Measurements from ENCODE around the gene PCNX3.
A peak's percentile ranks its signal among the peaks of the same experiment; 100 is the strongest.

Gene PCNX3

DNA sequence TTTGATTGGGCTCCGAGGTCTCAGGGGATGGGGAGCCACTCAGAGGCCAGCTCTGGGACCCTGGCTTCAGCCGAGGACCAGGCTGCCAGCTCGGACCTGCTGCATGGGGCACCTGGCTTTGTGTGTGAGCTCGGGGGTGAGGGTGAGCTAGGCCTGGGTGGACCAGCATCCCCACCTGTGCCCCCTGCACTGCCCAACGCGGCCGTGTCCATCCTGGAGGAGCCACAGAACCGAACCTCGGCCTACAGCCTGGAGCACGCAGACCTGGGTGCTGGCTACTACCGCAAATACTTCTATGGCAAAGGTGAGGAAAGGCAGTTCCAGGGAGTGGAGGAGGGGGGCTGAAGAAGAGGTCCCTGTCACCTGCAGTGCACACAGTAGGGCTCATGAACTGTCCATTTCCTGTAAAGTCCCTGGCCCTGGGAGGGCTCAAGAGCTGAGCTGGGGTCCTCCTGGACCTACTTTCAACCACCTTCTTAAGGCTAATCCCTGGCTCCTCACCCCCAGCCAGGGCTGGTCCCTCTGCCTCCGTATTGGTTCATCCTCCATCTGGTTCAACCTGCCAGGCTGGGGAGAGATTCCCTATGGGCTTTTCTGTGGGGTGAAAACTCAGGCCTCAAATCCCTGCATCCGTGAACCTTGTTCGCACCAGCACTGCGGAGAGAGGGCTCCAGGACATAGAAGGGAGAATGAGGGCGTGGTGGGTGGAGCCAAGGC is 25.9 kb downstream of the PCNX3 start:
- no peak for DNase-seq

DNA sequence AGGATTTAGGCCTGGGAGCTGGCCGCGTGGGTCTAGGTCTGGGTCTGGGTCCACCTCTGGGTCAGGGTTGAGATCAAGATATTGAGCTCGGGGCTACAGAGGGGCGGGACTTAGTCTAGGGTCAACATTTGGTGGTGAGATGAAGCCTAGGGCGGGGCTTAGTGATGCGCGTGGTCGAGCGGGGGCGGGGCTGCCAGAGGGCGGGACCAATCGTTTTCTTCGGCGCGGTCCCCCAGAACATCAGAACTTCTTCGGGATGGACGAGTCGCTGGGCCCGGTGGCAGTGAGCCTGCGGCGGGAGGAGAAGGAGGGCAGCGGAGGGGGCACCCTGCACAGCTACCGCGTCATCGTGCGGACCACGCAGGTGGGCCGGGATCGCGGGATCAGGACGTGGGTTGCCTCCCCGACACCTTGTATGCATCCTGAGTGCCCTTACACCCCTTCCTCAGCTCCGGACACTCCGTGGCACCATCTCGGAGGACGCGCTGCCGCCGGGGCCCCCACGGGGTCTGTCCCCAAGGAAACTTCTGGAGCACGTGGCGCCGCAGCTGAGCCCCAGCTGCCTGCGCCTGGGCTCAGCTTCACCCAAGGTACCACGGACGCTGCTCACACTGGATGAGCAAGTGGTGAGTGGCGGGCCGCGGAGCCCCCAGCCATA is 26.6 kb downstream of the PCNX3 start:
- peak in 1 of 2 donors; percentile 23 for DNase-seq

DNA sequence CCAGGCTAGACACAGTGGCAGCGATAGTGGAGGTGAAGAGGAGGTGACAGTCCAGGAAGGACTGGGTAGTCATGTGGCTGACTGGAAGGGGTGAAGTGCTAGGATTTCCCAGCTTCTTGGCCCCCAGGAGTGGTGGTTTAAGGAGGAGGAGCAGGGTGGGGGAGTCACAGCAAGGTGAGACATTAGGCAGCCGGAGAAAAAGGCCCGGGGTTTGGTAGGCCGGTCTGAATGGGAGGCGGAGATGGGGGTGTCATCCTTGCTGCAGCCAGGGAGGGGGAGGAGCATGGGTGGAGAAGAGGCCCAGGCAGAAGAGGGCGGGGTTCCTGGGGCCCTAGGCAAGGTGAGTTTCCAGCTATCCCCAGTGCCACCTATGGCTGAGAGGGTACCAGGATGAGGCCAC is 28.4 kb downstream of the PCNX3 start:
- no peak for DNase-seq

- no peak for DNase-seq
Measured at GRCh38 chr11:65644837-65645236, 29.3 kb downstream of the PCNX3 start.

DNA sequence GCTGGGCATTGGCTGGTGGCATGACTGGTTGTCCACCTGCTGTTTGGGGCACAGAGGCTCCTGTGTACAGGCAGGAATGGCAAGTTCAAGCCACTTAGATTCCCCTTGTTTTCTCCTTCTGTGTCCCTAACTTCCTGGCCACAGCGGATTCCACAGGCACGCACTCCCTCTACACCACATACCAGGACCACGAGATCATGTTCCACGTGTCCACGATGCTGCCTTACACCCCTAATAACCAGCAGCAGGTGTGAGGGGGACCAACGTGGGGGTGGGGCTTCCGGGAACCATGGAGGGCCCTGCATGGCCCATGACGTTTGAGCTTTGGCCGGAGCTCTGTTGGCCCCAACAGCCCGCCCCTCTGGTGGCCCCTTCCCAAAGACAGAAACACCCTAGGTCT is 30.1 kb downstream of the PCNX3 start:
- DNase-seq: no peak

DNA sequence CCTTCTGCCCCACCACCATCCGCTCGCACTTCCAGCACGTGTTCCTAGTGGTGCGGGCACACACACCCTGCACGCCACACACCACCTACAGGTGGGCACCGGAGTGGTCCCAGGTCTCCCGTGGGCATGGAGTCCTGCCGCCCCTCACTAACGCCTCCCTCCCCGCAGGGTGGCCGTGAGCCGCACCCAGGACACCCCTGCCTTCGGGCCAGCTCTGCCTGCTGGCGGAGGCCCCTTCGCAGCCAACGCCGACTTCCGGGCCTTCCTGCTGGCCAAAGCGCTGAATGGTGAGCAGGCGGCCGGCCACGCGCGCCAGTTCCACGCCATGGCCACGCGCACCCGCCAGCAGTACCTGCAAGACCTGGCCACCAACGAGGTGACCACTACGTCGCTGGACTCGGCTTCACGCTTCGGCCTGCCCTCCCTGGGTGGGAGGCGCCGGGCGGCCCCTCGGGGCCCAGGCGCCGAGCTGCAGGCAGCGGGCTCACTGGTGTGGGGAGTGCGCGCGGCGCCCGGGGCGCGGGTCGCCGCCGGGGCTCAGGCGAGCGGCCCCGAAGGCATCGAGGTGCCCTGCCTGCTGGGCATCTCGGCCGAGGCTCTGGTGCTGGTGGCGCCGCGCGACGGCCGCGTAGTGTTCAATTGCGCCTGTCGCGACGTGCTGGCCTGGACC is 30.8 kb downstream of the PCNX3 start:
- no peak for DNase-seq

- no peak for DNase-seq
Measured at GRCh38 chr11:65646958-65647701, 31.6 kb downstream of the PCNX3 start.

DNA sequence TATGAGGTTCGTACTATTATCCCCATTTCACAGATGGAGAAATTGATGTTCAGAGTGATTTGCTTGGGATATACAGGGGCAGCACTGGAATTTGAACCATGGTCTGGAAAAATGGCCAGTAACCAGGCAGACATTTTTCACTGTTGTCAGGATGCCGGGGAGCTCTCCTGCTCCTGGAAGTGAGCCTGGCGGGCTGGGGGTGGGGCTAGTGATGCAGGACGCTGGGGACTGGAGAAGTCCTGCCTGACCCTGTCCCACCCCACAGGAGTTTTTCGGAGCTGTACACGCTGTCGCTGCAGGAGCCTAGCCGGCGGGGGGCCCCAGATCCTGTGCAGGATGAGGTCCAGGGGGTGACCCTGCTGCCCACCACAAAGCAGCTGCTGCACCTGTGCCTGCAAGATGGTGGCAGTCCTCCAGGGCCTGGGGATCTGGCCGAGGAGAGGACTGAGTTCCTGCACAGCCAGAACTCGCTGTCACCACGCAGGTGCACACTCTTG is 33.5 kb downstream of the PCNX3 start:
- DNase-seq: no peak

DNA sequence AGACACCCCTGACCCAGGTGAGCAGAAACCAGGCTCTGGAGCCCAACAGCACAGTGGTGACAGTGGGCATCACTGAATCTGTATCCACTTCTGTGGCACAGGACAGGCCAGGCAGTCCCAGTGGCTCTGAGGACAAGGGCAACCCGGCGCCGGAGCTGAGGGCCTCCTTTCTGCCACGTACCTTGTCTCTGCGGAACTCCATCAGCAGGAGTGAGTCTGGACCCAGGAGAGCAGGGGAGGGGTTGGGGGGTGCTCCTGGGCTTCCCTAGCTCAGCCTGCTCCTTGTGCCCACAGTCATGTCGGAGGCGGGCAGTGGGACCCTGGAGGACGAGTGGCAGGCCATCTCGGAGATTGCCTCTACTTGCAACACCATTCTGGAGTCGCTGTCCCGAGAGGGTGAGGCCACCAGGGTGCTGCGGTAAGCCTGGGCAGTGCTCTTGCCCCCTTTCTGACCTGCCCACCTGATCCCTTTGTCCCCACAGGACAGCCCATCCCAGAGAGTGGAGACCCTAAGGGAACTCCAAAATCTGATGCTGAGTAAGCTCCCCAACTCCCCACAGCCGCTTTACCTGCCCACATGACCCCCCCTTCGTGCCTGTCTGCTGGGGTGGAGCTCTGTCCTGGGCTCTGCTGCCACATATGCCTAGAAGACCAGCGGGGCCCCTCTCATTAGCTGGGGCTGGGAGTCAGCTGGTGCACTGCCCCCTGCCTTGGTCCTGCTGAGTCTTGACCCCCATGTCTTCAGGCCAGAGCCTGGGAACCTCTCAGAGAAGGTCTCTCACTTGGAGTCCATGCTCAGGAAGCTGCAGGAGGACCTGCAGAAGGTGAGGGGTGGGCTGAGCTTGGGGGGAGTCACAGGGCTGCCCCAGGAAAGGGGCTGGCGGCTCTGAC is 34.3 kb downstream of the PCNX3 start:
- DNase-seq: no peak

DNA sequence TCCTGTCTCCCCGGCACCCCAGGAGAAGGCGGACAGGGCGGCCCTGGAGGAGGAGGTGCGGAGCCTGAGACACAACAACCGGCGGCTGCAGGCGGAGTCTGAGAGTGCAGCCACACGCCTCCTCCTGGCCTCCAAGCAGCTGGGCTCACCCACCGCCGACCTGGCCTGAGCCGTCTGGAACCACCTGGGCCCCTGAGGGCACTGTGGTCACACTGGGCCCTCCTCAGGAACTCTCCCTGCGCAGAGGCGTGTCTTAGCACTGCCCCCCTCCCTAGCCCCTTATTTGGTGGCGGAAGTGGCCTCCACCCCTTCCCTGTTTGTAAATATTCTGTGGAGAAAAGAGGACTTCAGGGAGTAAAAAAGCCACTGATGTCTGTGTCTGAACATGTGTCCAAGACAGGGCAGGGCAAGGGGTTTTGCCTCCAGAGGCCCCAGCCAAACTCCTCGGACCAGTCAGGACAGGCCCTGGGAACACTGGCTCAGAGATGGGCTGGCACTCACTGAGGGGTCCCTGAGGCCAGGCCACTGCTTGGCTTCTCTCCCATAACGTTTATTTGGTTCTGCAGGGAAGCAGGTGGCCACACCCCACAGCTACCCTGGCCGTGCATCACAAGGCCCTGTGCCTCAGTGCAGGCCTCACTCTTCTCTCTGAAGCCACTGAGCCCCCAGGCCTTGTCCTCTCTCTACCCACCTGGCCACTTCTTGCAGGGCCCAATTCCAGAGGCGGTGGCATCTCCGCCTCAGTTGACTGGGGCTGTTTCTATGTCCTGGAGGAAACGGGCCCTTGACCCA is 35.2 kb downstream of the PCNX3 start:
- no peak for DNase-seq

GRCh38 chr11:65651339-65651588 is 35.7 kb downstream of the PCNX3 start:
- DNase-seq: no peak

GRCh38 chr11:65651589-65652510 is 36.3 kb downstream of the PCNX3 start:
- no peak for DNase-seq

GRCh38 chr11:65652511-65653228 is 37.1 kb downstream of the PCNX3 start:
- DNase-seq: peak; percentile 95 to 96

- DNase-seq: peak in 1 of 2 donors; percentile 16
Measured at GRCh38 chr11:65653229-65654225, 38.0 kb downstream of the PCNX3 start.

GRCh38 chr11:65654375-65655349 is 39.1 kb downstream of the PCNX3 start:
- DNase-seq: no peak

- no peak for DNase-seq
Measured at GRCh38 chr11:65655570-65656332, 40.2 kb downstream of the PCNX3 start.

All from inflammatory macrophage treated with lipopolysaccharide for 1 hour (primary cell).